ENCODE measurements around the gene GLRA3. TPM values are rescaled to one million over a fixed set of nuclear protein-coding genes. Genes with fewer than 3 reads are reported as not detected.
A peak's percentile ranks its signal among the peaks of the same experiment; 100 is the strongest.
"Not testable (repeated sequence)": the region's sequence is repeated elsewhere in the genome, so short reads cannot be mapped to it uniquely, and the experiment has no call there.

Gene GLRA3
- total and polyA plus RNA-seq, 2 donors (not counting 1 experiment from before 2014, with no cell fraction given), result not detected

DNA sequence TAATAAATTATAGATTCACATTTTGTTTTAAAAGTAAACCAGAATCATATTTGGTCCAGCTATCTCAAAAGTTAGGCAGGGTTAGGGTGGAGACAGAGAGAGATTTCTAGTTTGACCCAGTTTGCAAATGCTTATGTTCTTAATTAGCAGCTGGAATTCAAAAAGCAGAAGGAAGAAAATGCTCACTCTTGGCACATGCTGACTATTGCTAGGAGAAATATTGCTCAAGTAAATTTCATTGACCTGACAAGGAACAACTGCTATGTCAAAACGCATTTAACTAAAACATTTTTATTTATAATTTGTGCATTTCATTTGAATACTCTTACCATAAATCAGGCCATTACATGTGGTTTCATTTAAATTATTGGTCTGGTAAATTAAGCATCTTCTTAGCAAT is 131.8 kb downstream of the GLRA3 start:
- Histone ChIP-seq H3K27me3 (ENCODE audit: control insufficient read depth, insufficient read depth, low read length) (no peaks in the 10 kb centered on the region), H3K4me2 (ENCODE audit: extremely low read depth, insufficient read depth, low read length) (no peak overlapping the region), H3K4me1 (ENCODE audit: control insufficient read depth, extremely low read depth, insufficient read depth, low read length) (no peaks in the 10 kb centered on the region), H3K36me3 (ENCODE audit: control insufficient read depth, insufficient read depth, low read length) (no peaks in the 10 kb centered on the region), H2AFZ (ENCODE audit: low read length) (no peak overlapping the region), H3K9ac (ENCODE audit: insufficient read depth, low read length) (no peak overlapping the region), H3K27ac (ENCODE audit: insufficient read depth, low read length) (no peak overlapping the region), H3K9me3 (ENCODE audit: control insufficient read depth, insufficient read depth, low read depth, low read length) (no peaks in the 10 kb centered on the region), H3K4me3 (replicated peaks in 1 of 4; ENCODE audit: control extremely low read depth in 1 of 4, insufficient read depth in 1 of 4, low read depth in 3 of 4, low read length in 4 of 4) (no peak overlapping the region), H3K79me2 (ENCODE audit: control insufficient read depth, insufficient read depth, low read length) (no peaks in the 10 kb centered on the region), H4K20me1 (ENCODE audit: control insufficient read depth, extremely low read depth, insufficient read depth, low read length) (no peaks in the 10 kb centered on the region)
- DNase-seq (ENCODE audit: low read depth in 2 of 2), result peak in 1 of 2 donors; percentile 47
- TF ChIP-seq, protein P1, sequence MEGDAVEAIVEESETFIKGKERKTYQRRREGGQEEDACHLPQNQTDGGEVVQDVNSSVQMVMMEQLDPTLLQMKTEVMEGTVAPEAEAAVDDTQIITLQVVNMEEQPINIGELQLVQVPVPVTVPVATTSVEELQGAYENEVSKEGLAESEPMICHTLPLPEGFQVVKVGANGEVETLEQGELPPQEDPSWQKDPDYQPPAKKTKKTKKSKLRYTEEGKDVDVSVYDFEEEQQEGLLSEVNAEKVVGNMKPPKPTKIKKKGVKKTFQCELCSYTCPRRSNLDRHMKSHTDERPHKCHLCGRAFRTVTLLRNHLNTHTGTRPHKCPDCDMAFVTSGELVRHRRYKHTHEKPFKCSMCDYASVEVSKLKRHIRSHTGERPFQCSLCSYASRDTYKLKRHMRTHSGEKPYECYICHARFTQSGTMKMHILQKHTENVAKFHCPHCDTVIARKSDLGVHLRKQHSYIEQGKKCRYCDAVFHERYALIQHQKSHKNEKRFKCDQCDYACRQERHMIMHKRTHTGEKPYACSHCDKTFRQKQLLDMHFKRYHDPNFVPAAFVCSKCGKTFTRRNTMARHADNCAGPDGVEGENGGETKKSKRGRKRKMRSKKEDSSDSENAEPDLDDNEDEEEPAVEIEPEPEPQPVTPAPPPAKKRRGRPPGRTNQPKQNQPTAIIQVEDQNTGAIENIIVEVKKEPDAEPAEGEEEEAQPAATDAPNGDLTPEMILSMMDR (conservative IDR thresholded peaks at IDR 0.05 in 1 of 2, IDR thresholded peaks at IDR 0.05 in 1 of 2; ENCODE audit: low read depth in 1 of 2, low read length in 2 of 2), result no peak
- TF ChIP-seq EZH2 (IDR thresholded peaks at IDR 0.05; ENCODE audit: low read length, missing control alignments), result no peak

DNA sequence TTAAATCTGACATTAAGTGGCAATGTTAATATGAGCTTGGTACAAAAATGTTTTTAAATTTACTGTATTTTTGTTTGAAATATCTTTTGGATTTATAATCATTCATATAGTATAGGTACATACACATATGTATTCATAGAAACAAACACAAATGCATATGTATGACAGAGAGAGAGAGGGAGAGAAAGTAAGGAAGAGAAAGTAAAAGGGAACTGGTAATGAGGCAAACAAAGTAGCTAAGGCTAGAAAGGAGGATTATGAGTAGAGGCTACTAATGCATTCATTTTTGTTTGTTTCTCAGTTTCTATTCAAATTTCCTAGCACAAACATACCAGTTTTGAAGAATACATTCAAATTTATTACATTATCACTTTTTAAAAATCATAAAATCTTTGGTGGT is 132.4 kb downstream of the GLRA3 start:
- H3K4me2 ChIP-seq (ENCODE audit: extremely low read depth, insufficient read depth, low read length), result no peak overlapping the region
- H4K20me1 ChIP-seq (ENCODE audit: control insufficient read depth, extremely low read depth, insufficient read depth, low read length), result no peaks in the 10 kb centered on the region
- no peak overlapping the region for H3K27ac ChIP-seq (ENCODE audit: insufficient read depth, low read length)
- no peak overlapping the region for H3K4me3 ChIP-seq (replicated peaks in 1 of 4; ENCODE audit: control extremely low read depth in 1 of 4, insufficient read depth in 1 of 4, low read depth in 3 of 4, low read length in 4 of 4)
- no peaks in the 10 kb centered on the region for H3K27me3 ChIP-seq (ENCODE audit: control insufficient read depth, insufficient read depth, low read length)
- no peak for DNase-seq (ENCODE audit: low read depth in 2 of 2)
- H3K9ac ChIP-seq (ENCODE audit: insufficient read depth, low read length), result no peak overlapping the region
- no peaks in the 10 kb centered on the region for H3K9me3 ChIP-seq (ENCODE audit: control insufficient read depth, insufficient read depth, low read depth, low read length)
- TF ChIP-seq EZH2 (IDR thresholded peaks at IDR 0.05; ENCODE audit: low read length, missing control alignments), result no peak
- TF ChIP-seq, protein P1 (conservative IDR thresholded peaks at IDR 0.05 in 1 of 2, IDR thresholded peaks at IDR 0.05 in 1 of 2; ENCODE audit: low read depth in 1 of 2, low read length in 2 of 2), result no peak
- no peak overlapping the region for H2AFZ ChIP-seq (ENCODE audit: low read length)
- no peaks in the 10 kb centered on the region for H3K4me1 ChIP-seq (ENCODE audit: control insufficient read depth, extremely low read depth, insufficient read depth, low read length)
- H3K36me3 ChIP-seq (ENCODE audit: control insufficient read depth, insufficient read depth, low read length), result no peaks in the 10 kb centered on the region
- H3K79me2 ChIP-seq (ENCODE audit: control insufficient read depth, insufficient read depth, low read length), result no peaks in the 10 kb centered on the region

DNA sequence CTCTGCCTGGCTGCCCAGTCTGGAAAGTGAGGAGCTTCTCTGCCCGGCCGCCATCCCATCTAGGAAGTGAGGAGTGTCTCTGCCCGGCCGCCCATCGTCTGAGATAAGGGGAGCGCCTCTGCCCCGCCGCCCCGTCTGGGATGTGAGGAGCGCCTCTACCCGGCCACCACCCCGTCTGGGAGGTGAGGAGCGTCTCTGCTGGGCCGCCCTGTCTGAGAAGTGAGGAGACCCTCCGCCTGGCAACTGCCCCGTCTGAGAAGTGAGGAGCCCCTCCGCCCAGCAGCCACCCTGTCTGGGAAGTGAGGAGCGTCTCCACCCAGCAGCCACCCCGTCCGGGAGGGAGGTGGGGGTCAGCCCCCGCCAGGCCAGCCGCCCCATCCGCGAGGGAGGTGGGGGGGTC is 137.2 kb downstream of the GLRA3 start:
- not testable (repeated sequence) for H3K79me2 ChIP-seq (ENCODE audit: control insufficient read depth, insufficient read depth, low read length); H4K20me1 ChIP-seq (ENCODE audit: control insufficient read depth, extremely low read depth, insufficient read depth, low read length); H3K27ac ChIP-seq (ENCODE audit: insufficient read depth, low read length); H3K9ac ChIP-seq (ENCODE audit: insufficient read depth, low read length); H3K9me3 ChIP-seq (ENCODE audit: control insufficient read depth, insufficient read depth, low read depth, low read length); H2AFZ ChIP-seq (ENCODE audit: low read length); DNase-seq (ENCODE audit: low read depth in 2 of 2); H3K36me3 ChIP-seq (ENCODE audit: control insufficient read depth, insufficient read depth, low read length); H3K4me3 ChIP-seq (replicated peaks in 1 of 4; ENCODE audit: control extremely low read depth in 1 of 4, insufficient read depth in 1 of 4, low read depth in 3 of 4, low read length in 4 of 4); H3K4me1 ChIP-seq (ENCODE audit: control insufficient read depth, extremely low read depth, insufficient read depth, low read length); H3K4me2 ChIP-seq (ENCODE audit: extremely low read depth, insufficient read depth, low read length); H3K27me3 ChIP-seq (ENCODE audit: control insufficient read depth, insufficient read depth, low read length)
